T-cell (primary cell): Measurements from ENCODE around the gene RPS19. TPM values are rescaled to one million over a fixed set of nuclear protein-coding genes. Genes with fewer than 3 reads are reported as not detected.
A peak's percentile ranks its signal among the peaks of the same experiment; 100 is the strongest.

Experiments
- ATAC-seq, 4 experiments: fragments of 200-7000 bp in 3 of 4; fragments of 150-1000 bp in 1 of 4; cut with Tn5 transposase; replicated peaks in 1 of 4; 1 replicate in 3 of 4; 2 replicates in 1 of 4; pipeline ENCODE4 v1.10.0; 2021; ENCODE audit warnings: moderate library complexity in 3 of 4, mild to moderate bottlenecking in 2 of 4, moderate number of reproducible peaks in 1 of 4
- CTCF ChIA-PET, 2 donors: fragments of 300-600 bp; sonication (Branson Sonifier 250); formaldehyde crosslinking; loops; one replicate each; lab custom pipeline; 2022; ENCODE audit warnings: antibody characterized with exemption in 2 of 2; lab: Charles Lee
- POLR2A ChIA-PET, 2 donors: fragments of 300-600 bp; sonication (Branson Sonifier 250); formaldehyde crosslinking; loops; one replicate each; lab custom pipeline; 2022; ENCODE audit warnings: antibody characterized with exemption in 2 of 2; lab: Charles Lee
- DNase-seq, 35 experiments: peaks; one replicate each; pipeline versions ENCODE4 v3.0.0 to v3.0.0-alpha.2; 2013 to 2023
- H3K27ac ChIP-seq: one replicate; pipeline ENCODE4 v1.5.1; 2013; ENCODE audit warnings: low read length
- H3K27me3 ChIP-seq, 2 experiments: replicated peaks in 1 of 2; 1 replicate in 1 of 2; 2 replicates in 1 of 2; pipeline versions ENCODE4 v1.6.1 to v1.7.0; 2013; ENCODE audit warnings: low read length in 1 of 2, mixed read lengths in 1 of 2; ENCODE audit not compliant: control insufficient read depth in 2 of 2, insufficient read depth in 2 of 2; ENCODE audit errors: extremely low read depth in 1 of 2
- H3K36me3 ChIP-seq, 2 donors: 1 replicate in 1 of 2; 2 replicates in 1 of 2; pipeline versions ENCODE4 v1.6.1 to v1.7.0; 2013; ENCODE audit warnings: low read length in 1 of 2; ENCODE audit not compliant: control insufficient read depth in 2 of 2, insufficient read depth in 1 of 2; ENCODE audit errors: extremely low read depth in 1 of 2
- H3K4me1 ChIP-seq, 2 experiments: 1 replicate in 1 of 2; 2 replicates in 1 of 2; pipeline versions ENCODE4 v1.6.1 to v1.7.0; 2013; ENCODE audit warnings: low read length in 2 of 2, mixed read lengths in 1 of 2; ENCODE audit not compliant: insufficient read depth in 2 of 2, control insufficient read depth in 1 of 2; ENCODE audit errors: extremely low read depth in 1 of 2
- H3K4me3 ChIP-seq, 2 donors: 1 replicate in 1 of 2; 2 replicates in 1 of 2; pipeline versions ENCODE4 v1.5.1 to v1.7.0; 2013; ENCODE audit warnings: mild to moderate bottlenecking in 2 of 2, low read length in 1 of 2, moderate library complexity in 1 of 2; ENCODE audit not compliant: control insufficient read depth in 1 of 2; ENCODE audit errors: extremely low read depth in 1 of 2
- H3K9me3 ChIP-seq: 2 replicates; pipeline ENCODE4 v1.7.0; 2013
- H3K27ac Mint-ChIP-seq, 2 donors: one replicate each; pipeline ENCODE4 v1.8.0; 2020 to 2021; ENCODE audit warnings: mild to moderate bottlenecking in 2 of 2, mixed read lengths in 2 of 2
- H3K27me3 Mint-ChIP-seq, 2 donors: one replicate each; pipeline ENCODE4 v1.8.0; 2021 to 2022; ENCODE audit warnings: mixed read lengths in 2 of 2
- H3K36me3 Mint-ChIP-seq: one replicate; pipeline ENCODE4 v1.8.0; 2021; ENCODE audit warnings: mixed read lengths
- H3K4me1 Mint-ChIP-seq, 3 donors: one replicate each; pipeline ENCODE4 v1.8.0; 2020 to 2022; ENCODE audit warnings: mixed read lengths in 3 of 3, mild to moderate bottlenecking in 1 of 3
- H3K4me3 Mint-ChIP-seq, 3 donors: one replicate each; pipeline ENCODE4 v1.8.0; 2020 to 2022; ENCODE audit warnings: mild to moderate bottlenecking in 3 of 3, mixed read lengths in 3 of 3, moderate library complexity in 3 of 3
- H3K9me3 Mint-ChIP-seq, 3 donors: one replicate each; pipeline ENCODE4 v1.8.0; 2020 to 2022; ENCODE audit warnings: mixed read lengths in 3 of 3
- WGBS: methylation state at CpG from one replicate; pipeline ENCODE4 v1.1.5; 2013; ENCODE audit warnings: missing lambda C conversion rate; ENCODE audit not compliant: insufficient coverage; 5-methylcytosine and 5-hydroxymethylcytosine counted together
- total RNA-seq, 35 experiments: library from RNA in 6 of 35; stranded (reverse) in 6 of 35; fragments of 120-200 nt in 1 of 35; gene quantifications; one replicate each; pipeline versions ENCODE4 v1.2.1 to v1.2.4 and lab custom pipeline; 2013 to 2026

The RPS19 gene
- total RNA-seq, 5 donors from 2014 or later (not counting 1 experiment from before 2014, with no cell fraction given) = 3,043 to 4,286 (median 3,822) TPM

DNA sequence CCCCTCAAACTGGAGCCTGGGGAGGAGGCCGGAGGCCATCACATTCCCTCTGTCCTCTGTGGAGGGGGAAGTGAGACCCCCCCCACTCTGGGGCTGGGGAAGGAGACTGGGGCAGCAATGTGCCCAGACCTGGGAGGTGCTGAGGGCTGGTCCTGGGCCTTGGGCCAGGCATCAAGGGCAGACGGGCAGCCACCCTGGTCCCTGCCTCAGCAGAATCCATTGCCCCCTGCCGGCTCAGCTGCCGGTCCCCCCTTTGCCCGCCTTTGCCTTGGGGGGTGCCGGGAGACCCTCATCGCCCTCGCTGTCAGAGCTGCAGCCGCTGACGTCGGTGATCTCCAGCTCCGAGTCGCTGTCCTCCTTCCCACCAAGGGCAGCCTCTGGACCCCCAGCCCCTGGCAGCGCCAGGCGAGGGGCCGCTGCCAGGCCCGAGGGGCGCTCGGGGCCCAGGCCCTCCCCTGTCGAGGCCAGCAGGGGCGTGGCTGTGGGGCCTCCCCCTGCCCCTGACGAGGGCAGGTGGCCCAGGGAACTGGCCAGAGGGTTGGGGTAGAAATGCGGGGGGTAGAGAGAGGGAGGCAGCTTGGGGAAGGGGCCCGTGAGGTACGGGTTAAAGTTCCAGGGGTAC is 48.0 kb downstream of the RPS19 start:
- no peaks in the 10 kb centered on the region for H3K9me3 ChIP-seq
- no peak for ATAC-seq
- H3K27me3 Mint-ChIP-seq = peaks cover 0 to 9% of the 10 kb centered on the region in 2 donors
- H3K27ac Mint-ChIP-seq = no peak overlapping the region
- peaks cover 31% of the 10 kb centered on the region for H3K36me3 Mint-ChIP-seq
- peaks cover 57 to 64% (median 59%) of the 10 kb centered on the region in 3 donors for H3K4me1 Mint-ChIP-seq
- 93% methylated on average over 19 of the region's 25 CpGs for WGBS
- peaks cover 18 to 44% of the 10 kb centered on the region in 2 donors for H3K36me3 ChIP-seq
- H3K27ac ChIP-seq = no peak overlapping the region
- ChIA-PET POLR2A (interaction anchor here in 1 of 2 donors (0.6 kb wide), 1 partner anchor 33 kb away, joined by 5 read pairs; no protein-coding TSS in a partner anchor), CTCF (interaction anchor here in 1 of 2 donors (0.6 to 1.1 kb wide), 2 partner anchors 33 to 196 kb away, joined by 5 to 6 read pairs; no protein-coding TSS in a partner anchor)
- no peak overlapping the region for H3K4me3 Mint-ChIP-seq
- H3K9me3 Mint-ChIP-seq = no peaks in the 10 kb centered on the region
- DNase-seq = no peak
- peaks cover 7 to 57% of the 10 kb centered on the region in 2 experiments for H3K4me1 ChIP-seq
- H3K27me3 ChIP-seq = peaks cover 0 to 14% of the 10 kb centered on the region in 2 experiments
- no peak overlapping the region for H3K4me3 ChIP-seq

GRCh38 chr19:41908724-41909464 is 48.8 kb downstream of the RPS19 start:
- H3K36me3 ChIP-seq = peaks cover 18 to 36% of the 10 kb centered on the region in 2 donors
- peaks cover 0 to 11% of the 10 kb centered on the region in 2 donors for H3K27me3 Mint-ChIP-seq
- peaks cover 0 to 22% of the 10 kb centered on the region in 2 experiments for H3K27me3 ChIP-seq
- no peak overlapping the region for H3K4me3 ChIP-seq
- DNase-seq = no peak
- no peak overlapping the region for H3K27ac ChIP-seq
- H3K4me1 Mint-ChIP-seq = peaks cover 60 to 69% (median 62%) of the 10 kb centered on the region in 3 donors
- no peak for ATAC-seq
- peaks cover 26% of the 10 kb centered on the region for H3K36me3 Mint-ChIP-seq
- H3K4me3 Mint-ChIP-seq = no peak overlapping the region
- ChIA-PET POLR2A (no interaction called here), CTCF (interaction anchor here in 1 of 2 donors (0.6 to 1.1 kb wide), 2 partner anchors 33 to 195 kb away, joined by 5 to 6 read pairs; no protein-coding TSS in a partner anchor)
- peaks cover 13 to 57% of the 10 kb centered on the region in 2 experiments for H3K4me1 ChIP-seq
- H3K27ac Mint-ChIP-seq = peak overlapping the region; percentile 2 to 7
- H3K9me3 ChIP-seq = no peaks in the 10 kb centered on the region
- no peaks in the 10 kb centered on the region for H3K9me3 Mint-ChIP-seq
- 88% methylated on average over 5 of the region's 11 CpGs for WGBS

GRCh38 chr19:41909706-41910105 is 49.7 kb downstream of the RPS19 start:
- Histone ChIP-seq H3K4me1 (peaks cover 16 to 55% of the 10 kb centered on the region in 2 experiments), H3K4me3 (no peak overlapping the region), H3K9me3 (no peaks in the 10 kb centered on the region), H3K27ac (no peak overlapping the region), H3K36me3 (peaks cover 18 to 27% of the 10 kb centered on the region in 2 donors), H3K27me3 (peaks cover 0 to 30% of the 10 kb centered on the region in 2 experiments)
- ATAC-seq (no peak), DNase-seq (no peak)
- Mint-ChIP-seq H3K4me3 (no peak overlapping the region), H3K4me1 (peaks cover 57 to 71% (median 61%) of the 10 kb centered on the region in 3 donors), H3K27ac (peak overlapping the region in 1 of 2 donors; percentile 36), H3K36me3 (peaks cover 20% of the 10 kb centered on the region), H3K27me3 (peaks cover 4 to 15% of the 10 kb centered on the region in 2 donors), H3K9me3 (no peaks in the 10 kb centered on the region)
- POLR2A ChIA-PET = no interaction called here
- CTCF ChIA-PET = no interaction called here
- 91% methylated on average over 7 of the region's 13 CpGs for WGBS

- no peaks in the 10 kb centered on the region for H3K9me3 ChIP-seq
- DNase-seq (no peak), ATAC-seq (peak; percentile 5 to 11 (median 8))
- peaks cover 14% of the 10 kb centered on the region for H3K36me3 Mint-ChIP-seq
- POLR2A ChIA-PET = no interaction called here
- peaks cover 20 to 55% of the 10 kb centered on the region in 2 experiments for H3K4me1 ChIP-seq
- peaks cover 12 to 20% of the 10 kb centered on the region in 2 donors for H3K36me3 ChIP-seq
- H3K9me3 Mint-ChIP-seq = no peaks in the 10 kb centered on the region
- H3K27me3 ChIP-seq = peaks cover 2 to 36% of the 10 kb centered on the region in 2 experiments
- H3K27ac Mint-ChIP-seq = peak overlapping the region; percentile 36 to 82
- CTCF ChIA-PET = no interaction called here
- no peak overlapping the region for H3K27ac ChIP-seq
- peaks cover 4 to 15% of the 10 kb centered on the region in 2 donors for H3K27me3 Mint-ChIP-seq
- peaks cover 50 to 66% (median 56%) of the 10 kb centered on the region in 3 donors for H3K4me1 Mint-ChIP-seq
- WGBS = 79% methylated on average over 8 of the region's 12 CpGs
- no peak overlapping the region for H3K4me3 Mint-ChIP-seq
- H3K4me3 ChIP-seq = no peak overlapping the region
Measured at GRCh38 chr19:41910240-41910991, 50.4 kb downstream of the RPS19 start.

GRCh38 chr19:41910992-41911888 is 51.2 kb downstream of the RPS19 start:
- ChIA-PET CTCF (interaction anchor here in 1 of 2 donors (0.6 kb wide), 1 partner anchor 36 kb away, joined by 3 read pairs; no protein-coding TSS in a partner anchor), POLR2A (no interaction called here)
- ATAC-seq (peak; percentile 10 to 33 (median 21)), DNase-seq (peak in 3 of 35 experiments; percentile 24 to 47 (median 34))
- Histone ChIP-seq H3K36me3 (peaks cover 6 to 12% of the 10 kb centered on the region in 2 donors), H3K9me3 (no peaks in the 10 kb centered on the region), H3K4me3 (no peak overlapping the region), H3K27me3 (peaks cover 6 to 45% of the 10 kb centered on the region in 2 experiments), H3K4me1 (peaks cover 25 to 59% of the 10 kb centered on the region in 2 experiments), H3K27ac (no peak overlapping the region)
- Mint-ChIP-seq H3K27me3 (peaks cover 4 to 15% of the 10 kb centered on the region in 2 donors), H3K36me3 (peaks cover 6% of the 10 kb centered on the region), H3K27ac (peak overlapping the region; percentile 63 to 82), H3K4me3 (peak overlapping the region in 1 of 3 donors; percentile 18), H3K4me1 (peaks cover 45 to 60% (median 49%) of the 10 kb centered on the region in 3 donors), H3K9me3 (no peaks in the 10 kb centered on the region)
- WGBS = 46% methylated on average over 6 of the region's 13 CpGs
